HL-60 (cell line): ENCODE results near the gene ATP8A2.

Experiments
- DNase-seq, 2 experiments: peaks; one replicate each; pipeline ENCODE4 v3.0.0-alpha.2; 2010 to 2020; ENCODE audit warnings: low read depth in 1 of 2, low spot score in 1 of 2
- H3K27ac ChIP-seq: fragments of 250-450 bp; sonication (Bioruptor Pico); replicated peaks from 2 replicates; pipeline ENCODE4 v1.5.1; 2020; ENCODE audit warnings: mild to moderate bottlenecking, moderate library complexity
- H3K27me3 ChIP-seq: fragments of 250-450 bp; sonication (Bioruptor Pico); 2 replicates; pipeline ENCODE4 v1.5.1; 2021; ENCODE audit warnings: mild to moderate bottlenecking, moderate library complexity; ENCODE audit not compliant: insufficient read depth, poor library complexity, severe bottlenecking
- H3K4me3 ChIP-seq: replicated peaks from 2 replicates; pipeline ENCODE4 v1.5.1; 2011; ENCODE audit warnings: mild to moderate bottlenecking, control low read depth, low read length; ENCODE audit not compliant: insufficient read depth
- GABPA ChIP-seq: IDR thresholded peaks from 2 replicates; pipeline ENCODE4 v1.6.1; 2012; ENCODE audit warnings: low read depth
- POLR2AphosphoS5 ChIP-seq: IDR thresholded peaks from 2 replicates; pipeline ENCODE4 v1.6.1; 2012; ENCODE audit warnings: low read depth
- SPI1 ChIP-seq: IDR thresholded peaks from 2 replicates; pipeline ENCODE4 v1.6.1; 2012; ENCODE audit warnings: low read depth, mild to moderate bottlenecking, borderline replicate concordance
- TF ChIP-seq, protein P1 (sequence below): IDR thresholded peaks from one replicate; pipeline ENCODE4 v1.5.1; 2011; ENCODE audit warnings: low read length, control low read depth, inconsistent platforms; ENCODE audit not compliant: insufficient read depth
- TF ChIP-seq, protein P2 (sequence below): IDR thresholded peaks from 2 replicates; pipeline ENCODE4 v1.6.1; 2012; ENCODE audit warnings: low read depth; ENCODE audit not compliant: insufficient replicate concordance

The ATP8A2 gene

DNA sequence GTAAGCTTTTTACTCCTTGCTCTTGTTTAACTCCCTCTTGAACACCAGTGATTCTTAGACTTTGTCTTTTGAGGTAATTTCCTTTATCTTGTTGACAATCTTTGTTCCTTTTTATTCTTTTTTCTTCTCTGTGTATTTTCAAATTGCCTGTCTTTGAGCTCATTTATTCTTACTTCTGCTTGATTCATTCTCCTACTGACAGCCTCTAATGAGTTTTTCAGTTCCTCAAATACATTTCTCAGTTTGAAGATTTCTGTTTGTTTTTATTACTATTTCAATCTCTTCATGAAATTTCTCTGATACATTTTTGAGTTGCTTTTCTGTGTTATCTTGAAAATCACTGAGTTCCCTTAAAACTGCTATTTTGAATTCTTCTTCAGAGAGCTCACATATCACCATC lies 154.1 kb downstream of the ATP8A2 start:
- TF ChIP-seq POLR2AphosphoS5 (no peak), GABPA (no peak), SPI1 (no peak)
- TF ChIP-seq, protein P1, sequence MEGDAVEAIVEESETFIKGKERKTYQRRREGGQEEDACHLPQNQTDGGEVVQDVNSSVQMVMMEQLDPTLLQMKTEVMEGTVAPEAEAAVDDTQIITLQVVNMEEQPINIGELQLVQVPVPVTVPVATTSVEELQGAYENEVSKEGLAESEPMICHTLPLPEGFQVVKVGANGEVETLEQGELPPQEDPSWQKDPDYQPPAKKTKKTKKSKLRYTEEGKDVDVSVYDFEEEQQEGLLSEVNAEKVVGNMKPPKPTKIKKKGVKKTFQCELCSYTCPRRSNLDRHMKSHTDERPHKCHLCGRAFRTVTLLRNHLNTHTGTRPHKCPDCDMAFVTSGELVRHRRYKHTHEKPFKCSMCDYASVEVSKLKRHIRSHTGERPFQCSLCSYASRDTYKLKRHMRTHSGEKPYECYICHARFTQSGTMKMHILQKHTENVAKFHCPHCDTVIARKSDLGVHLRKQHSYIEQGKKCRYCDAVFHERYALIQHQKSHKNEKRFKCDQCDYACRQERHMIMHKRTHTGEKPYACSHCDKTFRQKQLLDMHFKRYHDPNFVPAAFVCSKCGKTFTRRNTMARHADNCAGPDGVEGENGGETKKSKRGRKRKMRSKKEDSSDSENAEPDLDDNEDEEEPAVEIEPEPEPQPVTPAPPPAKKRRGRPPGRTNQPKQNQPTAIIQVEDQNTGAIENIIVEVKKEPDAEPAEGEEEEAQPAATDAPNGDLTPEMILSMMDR, result no peak
- TF ChIP-seq, protein P2, sequence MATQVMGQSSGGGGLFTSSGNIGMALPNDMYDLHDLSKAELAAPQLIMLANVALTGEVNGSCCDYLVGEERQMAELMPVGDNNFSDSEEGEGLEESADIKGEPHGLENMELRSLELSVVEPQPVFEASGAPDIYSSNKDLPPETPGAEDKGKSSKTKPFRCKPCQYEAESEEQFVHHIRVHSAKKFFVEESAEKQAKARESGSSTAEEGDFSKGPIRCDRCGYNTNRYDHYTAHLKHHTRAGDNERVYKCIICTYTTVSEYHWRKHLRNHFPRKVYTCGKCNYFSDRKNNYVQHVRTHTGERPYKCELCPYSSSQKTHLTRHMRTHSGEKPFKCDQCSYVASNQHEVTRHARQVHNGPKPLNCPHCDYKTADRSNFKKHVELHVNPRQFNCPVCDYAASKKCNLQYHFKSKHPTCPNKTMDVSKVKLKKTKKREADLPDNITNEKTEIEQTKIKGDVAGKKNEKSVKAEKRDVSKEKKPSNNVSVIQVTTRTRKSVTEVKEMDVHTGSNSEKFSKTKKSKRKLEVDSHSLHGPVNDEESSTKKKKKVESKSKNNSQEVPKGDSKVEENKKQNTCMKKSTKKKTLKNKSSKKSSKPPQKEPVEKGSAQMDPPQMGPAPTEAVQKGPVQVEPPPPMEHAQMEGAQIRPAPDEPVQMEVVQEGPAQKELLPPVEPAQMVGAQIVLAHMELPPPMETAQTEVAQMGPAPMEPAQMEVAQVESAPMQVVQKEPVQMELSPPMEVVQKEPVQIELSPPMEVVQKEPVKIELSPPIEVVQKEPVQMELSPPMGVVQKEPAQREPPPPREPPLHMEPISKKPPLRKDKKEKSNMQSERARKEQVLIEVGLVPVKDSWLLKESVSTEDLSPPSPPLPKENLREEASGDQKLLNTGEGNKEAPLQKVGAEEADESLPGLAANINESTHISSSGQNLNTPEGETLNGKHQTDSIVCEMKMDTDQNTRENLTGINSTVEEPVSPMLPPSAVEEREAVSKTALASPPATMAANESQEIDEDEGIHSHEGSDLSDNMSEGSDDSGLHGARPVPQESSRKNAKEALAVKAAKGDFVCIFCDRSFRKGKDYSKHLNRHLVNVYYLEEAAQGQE, result no peak
- H3K27me3 ChIP-seq, result peaks cover 8% of the 10 kb centered on the region
- H3K4me3 ChIP-seq, result no peak overlapping the region
- no peak for DNase-seq
- no peak overlapping the region for H3K27ac ChIP-seq

DNA sequence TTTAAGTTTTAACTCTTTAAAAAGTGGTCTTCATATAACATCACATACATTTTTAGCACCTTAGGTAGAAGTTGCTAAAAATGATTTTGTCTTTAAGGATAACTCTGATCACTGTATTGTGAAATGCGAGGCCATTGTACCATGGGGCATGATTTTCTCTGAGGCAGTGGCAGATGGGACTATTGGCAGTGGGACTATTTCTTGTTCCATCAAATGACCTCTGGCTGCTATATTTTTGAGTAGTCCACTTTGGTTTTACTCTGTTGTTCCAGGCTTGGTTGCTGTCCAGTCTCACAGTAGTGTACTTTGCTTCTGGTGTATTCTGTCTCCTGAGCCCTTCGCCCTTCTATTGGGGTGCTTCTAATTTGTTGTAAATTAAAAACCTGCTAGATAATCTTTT lies 156.5 kb downstream of the ATP8A2 start:
- Histone ChIP-seq H3K27ac (no peak overlapping the region), H3K4me3 (no peak overlapping the region), H3K27me3 (peaks cover 12% of the 10 kb centered on the region)
- TF ChIP-seq, protein P2, result no peak
- TF ChIP-seq SPI1, result no peak
- TF ChIP-seq POLR2AphosphoS5, result no peak
- TF ChIP-seq, protein P1, result no peak
- TF ChIP-seq GABPA, result no peak
- DNase-seq, result no peak

DNA sequence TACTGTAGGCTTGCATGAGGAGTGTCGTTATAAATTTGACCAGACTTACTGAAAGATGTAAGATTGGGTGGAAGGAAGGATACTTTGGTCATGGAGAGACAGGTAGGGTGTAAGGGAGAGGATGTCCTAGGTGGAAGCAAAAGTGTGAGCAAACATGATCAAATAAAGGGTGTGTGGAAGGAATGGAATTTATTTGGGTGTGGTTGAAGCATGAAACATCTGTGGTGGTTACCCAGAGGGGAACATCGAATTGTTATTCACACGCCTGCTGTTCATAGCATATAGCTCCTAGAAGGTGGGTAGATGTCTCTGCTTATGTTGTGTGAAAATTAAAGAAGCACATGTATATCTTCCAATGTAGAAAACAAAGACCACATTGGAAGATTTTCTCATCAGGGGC lies 157.7 kb downstream of the ATP8A2 start:
- H3K27me3 ChIP-seq, result peaks cover 12% of the 10 kb centered on the region
- TF ChIP-seq, protein P2, result no peak
- no peak for TF ChIP-seq POLR2AphosphoS5
- TF ChIP-seq SPI1, result no peak
- TF ChIP-seq, protein P1, result no peak
- TF ChIP-seq GABPA, result no peak
- DNase-seq, result no peak
- no peak overlapping the region for H3K4me3 ChIP-seq
- no peak overlapping the region for H3K27ac ChIP-seq
